ENCODE measurements around the gene CDK12.
"Not testable (repeated sequence)": the region's sequence is repeated elsewhere in the genome, so short reads cannot be mapped to it uniquely, and the experiment has no call there.

The CDK12 gene

DNA sequence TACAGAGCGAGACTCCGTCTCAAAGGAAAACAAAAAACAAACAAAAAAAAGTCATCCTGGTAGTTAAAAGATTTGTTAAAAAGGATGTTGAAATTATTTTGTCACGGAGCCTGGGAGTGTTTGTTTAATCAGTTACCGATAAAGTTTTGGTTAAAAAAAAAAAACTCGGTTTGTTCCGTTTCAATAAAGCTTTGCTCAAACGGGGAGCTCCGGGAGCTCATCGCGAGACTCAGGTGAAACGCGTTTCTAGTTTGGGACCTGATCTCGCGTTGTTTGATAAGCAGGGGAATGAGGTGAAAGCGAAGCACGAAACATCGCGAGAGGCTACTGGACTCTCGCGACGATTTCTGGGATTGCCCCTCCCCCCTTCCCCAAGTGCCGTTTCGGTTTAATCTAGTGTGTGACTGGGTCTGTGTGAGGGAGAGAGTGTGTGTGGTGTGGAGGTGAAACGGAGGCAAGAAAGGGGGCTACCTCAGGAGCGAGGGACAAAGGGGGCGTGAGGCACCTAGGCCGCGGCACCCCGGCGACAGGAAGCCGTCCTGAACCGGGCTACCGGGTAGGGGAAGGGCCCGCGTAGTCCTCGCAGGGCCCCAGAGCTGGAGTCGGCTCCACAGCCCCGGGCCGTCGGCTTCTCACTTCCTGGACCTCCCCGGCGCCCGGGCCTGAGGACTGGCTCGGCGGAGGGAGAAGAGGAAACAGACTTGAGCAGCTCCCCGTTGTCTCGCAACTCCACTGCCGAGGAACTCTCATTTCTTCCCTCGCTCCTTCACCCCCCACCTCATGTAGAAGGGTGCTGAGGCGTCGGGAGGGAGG, at the start of gene CDK12:
Gene CDK12 (plus strand): TSS at position 374 of the 813 bp plus-strand sequence. CDS start 586 bp downstream, outside the sequence.
- ATAC-seq: peak; percentile 84 to 87

DNA sequence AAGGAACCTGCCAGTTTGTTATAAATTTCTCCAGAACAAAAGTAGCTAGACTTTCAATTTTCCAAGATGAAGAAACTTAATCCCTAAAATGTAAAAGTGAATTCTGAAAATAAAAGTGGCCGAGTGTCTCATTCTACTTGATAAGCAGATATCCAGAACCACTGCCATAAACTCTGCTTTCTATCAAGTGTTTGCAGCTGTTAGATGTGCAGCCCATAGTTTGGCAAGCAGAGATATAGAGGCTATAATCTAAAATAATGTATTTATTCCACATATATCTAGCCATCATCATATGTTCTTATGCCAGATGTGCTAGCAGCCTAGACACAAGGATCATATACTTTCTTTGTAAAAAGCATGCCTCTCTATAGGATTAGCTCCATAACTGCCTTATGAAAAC, 45.1 kb upstream of the CDK12 start:
- no peak for ATAC-seq

DNA sequence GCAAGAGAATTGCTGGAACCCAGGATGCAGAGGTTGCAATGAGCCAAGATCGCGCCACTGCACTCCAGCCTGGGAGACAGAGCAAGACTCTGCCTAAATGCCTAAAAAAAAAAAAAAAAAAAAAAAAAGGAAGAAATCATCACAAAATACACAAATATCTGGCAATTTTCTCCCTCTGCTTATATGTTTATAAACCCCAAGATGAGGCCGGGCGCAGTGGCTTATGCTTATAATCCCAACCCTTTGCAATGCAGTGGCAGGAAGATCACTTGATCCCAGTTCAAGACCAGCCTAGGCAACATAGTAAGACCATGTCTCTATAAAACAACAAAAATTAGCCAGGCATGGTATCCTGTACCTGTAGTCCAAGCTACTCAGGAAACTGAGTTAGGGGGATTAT, 31.7 kb upstream of the CDK12 start:
- ATAC-seq: no peak

DNA sequence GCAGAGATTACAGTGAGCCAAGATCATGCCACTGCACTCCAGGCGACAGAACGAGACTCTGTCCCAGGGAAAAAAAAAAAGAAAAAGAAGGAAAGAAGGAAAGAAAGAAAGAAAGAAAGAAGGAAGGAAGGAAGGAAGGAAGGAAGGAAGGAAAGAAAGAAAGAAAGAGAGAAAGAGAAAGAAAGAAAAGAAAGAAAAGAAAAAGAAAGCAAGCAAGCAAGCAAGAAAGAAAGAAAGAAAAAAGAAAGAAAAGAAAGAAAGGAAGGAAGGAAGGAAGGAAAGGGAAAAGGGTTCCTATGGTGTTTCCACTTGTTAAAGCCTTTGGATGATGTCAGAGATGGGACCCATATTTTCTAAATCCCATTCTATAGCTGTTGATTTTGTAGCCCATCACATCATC, 21.4 kb upstream of the CDK12 start:
- ATAC-seq: not testable (repeated sequence)

DNA sequence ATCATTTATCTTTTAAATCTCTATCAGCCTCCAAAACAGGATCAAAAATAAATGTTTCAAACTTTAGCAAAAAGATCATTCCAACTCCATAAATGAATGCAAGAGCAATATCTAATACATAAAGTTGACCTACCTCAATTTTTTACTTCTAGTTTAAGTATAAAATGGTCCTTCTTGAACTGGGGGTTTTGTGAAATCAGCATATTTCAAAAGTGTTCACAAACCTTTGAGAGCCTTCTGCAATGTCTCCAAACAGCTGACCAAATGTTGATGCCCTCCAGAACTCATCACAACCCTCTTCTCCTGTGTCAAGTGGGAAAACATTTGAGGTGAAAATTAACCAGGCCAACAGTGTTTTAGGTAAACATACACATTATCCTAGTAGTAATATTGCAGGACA, 18.0 kb upstream of the CDK12 start:
- no peak for ATAC-seq

DNA sequence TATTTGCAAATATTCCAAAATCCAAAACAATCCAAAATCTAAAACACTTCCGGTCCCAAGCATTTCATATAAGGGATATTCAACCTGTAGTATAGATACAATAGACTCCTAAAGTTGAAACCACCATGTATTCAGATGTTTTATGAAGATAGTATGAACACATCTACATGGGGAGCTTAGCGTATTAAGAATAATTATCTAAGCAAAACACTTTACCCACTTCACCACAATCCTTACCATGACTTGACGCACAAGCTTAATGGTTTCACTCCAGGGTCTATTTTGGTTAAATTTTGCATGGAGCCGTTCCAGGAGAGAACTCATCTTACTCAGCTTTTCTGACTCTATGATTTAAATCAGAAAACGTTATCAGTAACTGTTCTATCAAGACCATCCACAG, 13.7 kb upstream of the CDK12 start:
- no peak for ATAC-seq

DNA sequence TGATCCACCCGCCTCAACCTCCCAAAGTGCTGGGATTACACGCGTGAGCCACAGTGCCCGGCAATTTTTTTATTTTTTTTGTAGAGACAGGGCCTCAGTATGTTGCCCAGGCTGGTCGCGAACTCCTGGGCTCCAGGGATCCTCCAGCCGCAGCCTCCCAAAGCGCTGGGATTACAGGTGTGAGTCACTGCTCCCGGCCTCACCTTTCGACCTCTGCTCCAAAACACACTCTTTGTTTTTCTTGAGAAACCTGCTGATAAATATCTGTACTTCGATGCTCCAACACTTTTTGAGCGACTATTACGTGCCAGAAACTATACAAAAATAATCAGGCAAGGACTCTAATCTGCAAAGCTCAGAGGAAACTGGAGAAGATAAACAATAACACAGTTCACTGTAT, 11.2 kb upstream of the CDK12 start:
- no peak for ATAC-seq

DNA sequence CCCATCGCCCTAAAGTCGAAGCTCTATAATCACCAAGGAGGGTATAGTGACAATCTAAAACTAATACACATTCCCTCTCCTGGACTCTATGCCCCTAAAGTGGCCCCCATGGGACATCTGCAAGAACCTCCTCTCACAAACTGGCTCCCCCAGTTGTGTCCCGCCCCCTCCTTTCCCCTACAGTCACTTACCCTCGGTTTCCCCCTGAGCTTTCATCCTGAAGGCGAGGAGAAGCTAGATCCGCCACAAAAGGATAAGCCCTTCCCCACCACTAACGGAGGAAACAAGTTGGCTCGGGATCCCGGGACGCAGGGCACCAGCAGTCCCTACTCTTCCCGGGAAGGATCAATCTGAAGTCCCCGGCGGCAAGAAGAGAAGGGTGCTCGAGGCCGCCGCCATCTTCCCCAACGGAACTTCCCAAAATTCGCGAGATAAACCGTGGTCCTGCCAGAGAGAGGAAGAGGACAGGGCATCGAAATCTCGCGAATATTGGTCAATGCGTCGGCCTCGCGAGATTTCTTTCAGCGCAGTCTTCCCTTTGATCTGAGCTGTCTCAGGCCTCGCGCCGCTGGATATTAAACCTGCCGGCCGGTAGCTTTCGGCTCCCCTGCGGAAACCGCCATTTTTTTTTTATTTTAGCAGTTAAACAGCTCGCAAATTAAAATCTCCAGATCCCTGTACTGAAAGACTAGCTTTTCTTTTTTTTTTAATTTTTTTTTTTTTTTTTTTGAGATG, 10.3 kb upstream of the CDK12 start, which contains the start of gene MED1:
Gene MED1 (minus strand): TSS at position 417 of the 735 bp plus-strand sequence. CDS start 201 bp downstream, at position 216.
- ATAC-seq: peak; percentile 98 to 99

DNA sequence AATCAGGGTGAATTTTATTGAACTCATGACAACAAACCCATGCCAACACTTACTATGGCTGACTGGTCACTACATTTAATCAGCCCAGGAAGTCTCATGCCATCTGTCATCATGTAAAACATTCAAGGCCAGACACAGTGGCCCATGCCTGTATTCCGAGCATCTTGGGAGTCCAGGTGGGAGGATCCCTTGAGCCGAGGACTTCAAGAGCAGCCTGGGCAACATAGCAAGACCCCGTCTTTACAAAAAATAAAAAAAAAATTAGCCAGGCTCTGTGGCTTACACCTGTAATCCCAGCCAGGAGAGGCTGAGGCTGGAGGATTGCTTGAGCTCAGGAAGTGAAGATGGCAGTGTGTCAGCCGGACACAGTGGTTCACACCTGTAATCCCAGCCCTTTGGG, 5.4 kb upstream of the CDK12 start:
- ATAC-seq: no peak

DNA sequence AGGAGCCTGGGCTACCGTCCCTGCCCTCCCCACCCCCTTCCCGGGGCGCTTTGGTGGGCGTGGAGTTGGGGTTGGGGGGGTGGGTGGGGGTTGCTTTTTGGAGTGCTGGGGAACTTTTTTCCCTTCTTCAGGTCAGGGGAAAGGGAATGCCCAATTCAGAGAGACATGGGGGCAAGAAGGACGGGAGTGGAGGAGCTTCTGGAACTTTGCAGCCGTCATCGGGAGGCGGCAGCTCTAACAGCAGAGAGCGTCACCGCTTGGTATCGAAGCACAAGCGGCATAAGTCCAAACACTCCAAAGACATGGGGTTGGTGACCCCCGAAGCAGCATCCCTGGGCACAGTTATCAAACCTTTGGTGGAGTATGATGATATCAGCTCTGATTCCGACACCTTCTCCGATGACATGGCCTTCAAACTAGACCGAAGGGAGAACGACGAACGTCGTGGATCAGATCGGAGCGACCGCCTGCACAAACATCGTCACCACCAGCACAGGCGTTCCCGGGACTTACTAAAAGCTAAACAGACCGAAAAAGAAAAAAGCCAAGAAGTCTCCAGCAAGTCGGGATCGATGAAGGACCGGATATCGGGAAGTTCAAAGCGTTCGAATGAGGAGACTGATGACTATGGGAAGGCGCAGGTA, 762 bp downstream of the CDK12 start:
- peak; percentile 4 to 14 for ATAC-seq

DNA sequence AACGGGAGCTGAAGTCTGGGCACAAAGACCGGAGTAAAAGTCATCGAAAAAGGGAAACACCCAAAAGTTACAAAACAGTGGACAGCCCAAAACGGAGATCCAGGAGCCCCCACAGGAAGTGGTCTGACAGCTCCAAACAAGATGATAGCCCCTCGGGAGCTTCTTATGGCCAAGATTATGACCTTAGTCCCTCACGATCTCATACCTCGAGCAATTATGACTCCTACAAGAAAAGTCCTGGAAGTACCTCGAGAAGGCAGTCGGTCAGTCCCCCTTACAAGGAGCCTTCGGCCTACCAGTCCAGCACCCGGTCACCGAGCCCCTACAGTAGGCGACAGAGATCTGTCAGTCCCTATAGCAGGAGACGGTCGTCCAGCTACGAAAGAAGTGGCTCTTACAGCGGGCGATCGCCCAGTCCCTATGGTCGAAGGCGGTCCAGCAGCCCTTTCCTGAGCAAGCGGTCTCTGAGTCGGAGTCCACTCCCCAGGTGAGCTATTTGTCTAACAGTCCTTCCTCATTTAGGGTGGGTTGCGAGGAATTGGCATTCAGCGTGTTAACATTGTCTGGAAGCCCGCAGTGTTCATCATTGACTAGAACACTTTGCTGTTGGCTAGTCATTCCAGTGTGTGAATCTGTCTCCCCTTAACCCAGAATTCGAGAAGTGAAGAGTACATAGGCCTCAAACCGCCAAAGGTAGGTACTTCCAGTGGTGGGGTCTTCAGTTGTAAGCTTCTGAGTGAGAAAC, 1.5 kb downstream of the CDK12 start:
- ATAC-seq: no peak

DNA sequence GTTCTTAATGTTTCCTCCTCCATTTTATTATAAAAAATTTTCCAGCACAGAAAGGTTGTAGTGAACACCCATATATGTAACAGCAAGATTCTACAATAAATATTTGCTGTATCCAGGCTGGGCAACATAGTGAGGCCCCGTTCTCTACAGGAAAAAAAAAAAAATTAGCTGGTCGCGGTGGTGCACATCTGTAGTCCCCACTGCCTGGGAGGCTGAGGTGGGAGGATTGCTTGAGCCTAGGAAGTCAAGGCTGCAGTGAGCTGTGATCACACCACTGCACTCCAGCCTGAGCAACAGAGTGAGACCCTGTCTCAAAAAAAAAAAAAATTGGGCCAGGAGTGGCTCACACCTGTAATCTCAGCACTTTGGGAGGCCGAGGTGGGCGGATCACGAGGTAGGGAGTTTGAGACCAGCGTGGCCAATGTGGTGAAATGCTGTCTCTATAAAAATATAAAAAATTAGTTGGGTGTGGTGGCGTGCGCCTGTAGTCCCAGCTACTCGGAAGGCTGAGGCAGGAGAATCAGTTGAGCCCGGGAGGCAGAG, 3.4 kb downstream of the CDK12 start:
- ATAC-seq: not testable (repeated sequence)

DNA sequence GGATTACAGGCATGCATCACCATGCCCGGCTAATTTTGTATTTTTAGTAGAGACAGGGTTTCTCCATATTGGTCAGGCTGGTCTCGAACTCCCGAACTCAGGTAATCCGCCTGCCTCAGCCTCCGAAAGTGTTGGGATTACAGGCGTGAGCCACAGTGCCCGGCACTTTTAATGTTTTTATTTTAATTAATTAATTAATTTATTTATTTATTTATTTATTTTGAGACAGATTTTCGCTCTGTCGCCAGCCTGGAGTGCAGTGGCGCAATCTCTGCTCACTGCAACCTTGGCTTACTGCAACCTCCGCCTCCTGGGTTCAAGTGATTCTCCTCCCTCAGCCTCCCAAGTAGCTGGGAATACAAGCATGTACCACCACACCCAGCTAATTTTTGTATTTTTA, 7.3 kb downstream of the CDK12 start:
- ATAC-seq: not testable (repeated sequence)

DNA sequence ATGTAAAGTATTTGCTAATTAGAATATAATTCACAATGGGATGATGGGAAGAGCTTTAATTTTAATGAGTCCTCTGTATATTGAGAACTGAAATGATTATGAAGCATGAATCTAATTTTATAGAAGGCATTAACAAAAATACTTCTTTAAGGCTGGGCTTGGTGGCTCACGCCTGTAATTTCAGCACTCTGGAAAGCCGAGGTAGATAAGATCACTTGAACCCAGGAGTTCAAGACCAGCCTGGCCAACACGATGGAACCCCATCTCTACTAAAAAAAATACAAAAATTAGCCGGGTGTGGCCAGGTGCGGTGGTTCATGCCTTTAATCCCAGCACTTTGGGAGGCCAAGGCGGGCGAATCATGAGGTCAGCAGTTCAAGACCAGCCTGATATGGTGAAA, 12.0 kb downstream of the CDK12 start:
- no peak for ATAC-seq

DNA sequence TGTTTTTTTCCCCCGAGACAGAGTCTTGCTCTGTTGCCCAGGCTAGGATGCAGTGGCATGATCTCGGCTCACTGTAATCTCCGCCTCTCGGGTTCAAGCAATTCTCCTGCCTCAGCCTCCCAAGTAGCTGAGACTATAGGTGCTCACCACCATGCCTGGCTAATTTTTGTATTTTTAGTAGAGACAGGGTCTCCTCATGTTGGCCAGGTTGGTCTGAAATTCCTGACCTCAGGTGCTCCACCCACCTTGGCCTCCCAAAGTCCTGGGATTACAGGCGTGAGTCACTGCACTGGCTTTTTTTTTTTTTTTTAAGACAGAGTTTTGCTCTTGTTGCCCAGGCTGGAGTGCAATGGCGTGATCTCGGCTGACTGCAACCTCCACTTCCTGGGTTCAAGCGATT, 18.3 kb downstream of the CDK12 start:
- not testable (repeated sequence) for ATAC-seq

DNA sequence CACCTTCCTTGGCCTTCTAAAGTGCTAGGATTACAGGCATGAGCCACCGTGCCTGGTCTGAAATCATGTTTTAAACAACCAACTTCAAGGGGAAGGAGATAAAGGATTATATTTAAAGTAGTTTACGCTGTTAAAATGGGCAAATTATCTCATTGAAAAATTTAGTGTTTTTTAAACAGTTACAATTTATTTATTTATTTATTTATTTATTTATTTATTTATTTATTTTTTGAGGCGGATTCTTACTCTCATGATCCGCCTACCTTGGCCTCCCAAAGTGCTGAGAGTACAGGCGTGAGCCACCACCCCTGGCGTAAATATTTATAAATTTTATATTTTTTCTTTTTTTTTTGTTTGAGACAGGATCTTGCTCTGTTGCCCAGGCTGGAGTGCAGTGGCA, 22.2 kb downstream of the CDK12 start:
- ATAC-seq: no peak

DNA sequence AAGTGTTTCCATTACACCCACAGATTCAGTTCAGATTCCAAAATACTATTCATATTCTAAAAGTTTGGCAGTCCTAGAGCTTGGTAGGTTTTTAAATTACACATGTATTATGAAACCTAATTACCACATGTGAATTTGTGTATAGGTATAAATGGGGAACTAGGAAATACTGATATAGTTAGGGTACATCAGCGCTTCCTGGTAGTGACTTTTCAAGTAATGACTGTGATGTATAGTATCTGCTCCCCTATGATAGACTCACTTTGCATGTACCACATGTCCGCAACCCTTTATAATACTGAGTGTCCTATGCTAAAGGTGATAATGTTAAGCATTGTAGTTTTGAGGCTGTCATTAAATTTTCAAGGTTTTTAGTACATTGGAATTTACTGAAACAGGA, 22.9 kb downstream of the CDK12 start:
- no peak for ATAC-seq

DNA sequence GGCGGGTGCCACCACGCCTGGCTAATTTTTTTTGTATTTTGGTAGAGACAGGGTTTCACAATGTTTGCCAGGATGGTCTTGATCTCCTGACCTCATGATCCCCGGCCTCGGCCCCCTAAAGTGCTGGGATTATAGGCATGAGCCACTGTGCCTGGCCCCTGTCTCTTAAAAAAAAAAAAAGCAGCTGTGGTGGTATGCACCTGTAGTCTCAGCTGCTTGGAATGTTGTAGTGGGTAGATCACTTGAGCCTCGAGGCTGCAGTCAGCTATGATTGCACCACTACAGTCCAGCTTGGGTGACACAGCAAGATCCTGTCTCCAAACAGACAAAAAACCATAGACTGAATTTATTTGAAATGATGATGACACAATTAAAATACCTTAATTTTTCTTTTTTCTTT, 24.3 kb downstream of the CDK12 start:
- no peak for ATAC-seq

DNA sequence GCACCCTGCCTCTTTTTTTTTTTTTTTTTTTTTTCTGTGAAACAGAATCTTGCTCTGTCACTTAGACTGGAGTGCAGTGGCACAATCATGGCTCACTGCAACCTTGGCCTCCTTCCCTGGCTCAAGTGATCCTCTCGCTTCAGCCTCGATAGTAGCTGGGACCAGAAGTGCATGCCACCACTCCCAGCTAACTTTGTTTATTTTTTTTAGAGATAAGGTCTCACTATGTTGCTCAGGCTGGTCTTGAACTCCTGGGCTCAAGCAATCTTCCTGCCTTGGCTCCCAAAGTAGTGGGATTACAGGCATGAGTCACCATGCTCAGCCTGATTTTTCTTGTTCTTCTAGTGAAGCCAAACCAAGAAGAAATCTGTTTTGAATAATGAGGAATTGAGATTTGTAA, 25.0 kb downstream of the CDK12 start:
- no peak for ATAC-seq

DNA sequence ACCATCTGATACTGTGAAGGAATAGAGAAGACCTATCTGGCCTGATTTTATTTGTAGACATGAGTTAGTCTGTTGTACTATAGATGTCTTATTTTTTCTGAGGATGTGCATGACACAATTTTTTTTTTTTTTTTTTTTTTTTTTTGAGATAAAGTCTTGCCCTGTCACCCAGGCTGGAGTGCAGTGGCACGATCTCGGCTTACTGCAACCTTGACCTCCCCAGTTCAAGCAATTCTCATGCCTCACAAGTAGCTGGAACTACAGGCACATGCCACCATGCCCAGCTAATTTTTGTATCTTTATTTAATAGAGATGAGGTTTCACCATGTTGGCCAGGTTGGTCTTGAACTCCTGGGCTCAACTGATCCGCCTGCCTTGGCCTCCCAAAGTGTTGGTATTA, 26.2 kb downstream of the CDK12 start:
- not testable (repeated sequence) for ATAC-seq

DNA sequence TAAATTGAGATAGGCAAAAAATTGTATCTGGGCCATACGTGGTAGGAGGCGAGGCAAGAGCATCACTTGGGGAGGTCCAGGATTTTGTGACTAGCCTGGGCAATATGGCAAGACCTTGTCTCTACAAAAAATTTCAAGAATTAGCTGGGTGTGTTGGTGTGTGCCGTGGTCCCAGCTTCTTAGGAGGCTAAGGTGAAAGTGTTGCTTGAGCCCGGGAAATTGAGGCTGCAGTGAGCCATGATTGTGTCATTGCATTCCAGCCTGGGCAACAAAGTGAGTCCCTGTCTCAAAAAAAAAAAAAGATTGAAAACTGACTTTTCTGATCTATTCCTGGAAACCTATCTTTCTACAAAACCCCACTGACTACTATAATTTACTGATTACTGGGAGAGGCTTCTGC, 26.7 kb downstream of the CDK12 start:
- ATAC-seq: no peak

DNA sequence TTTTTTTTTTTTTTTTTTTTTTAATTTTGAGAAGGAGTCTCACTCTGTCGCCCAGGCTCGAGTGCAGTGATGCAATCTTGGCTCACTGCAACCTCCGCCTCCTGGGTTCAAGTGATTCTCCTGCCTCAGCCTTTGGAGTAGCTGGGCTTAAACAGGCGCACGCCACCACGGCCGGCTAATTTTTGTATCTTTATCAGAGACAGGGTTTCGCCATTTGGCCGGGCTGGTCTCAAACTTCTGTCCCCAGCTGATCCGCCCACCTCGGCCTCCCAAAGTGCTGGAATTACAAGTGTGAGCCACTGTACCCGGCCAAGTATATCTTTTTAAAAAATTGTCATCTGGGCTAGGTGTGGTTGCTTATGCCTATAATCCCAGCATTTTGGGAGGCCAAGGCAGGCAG, 35.6 kb downstream of the CDK12 start:
- not testable (repeated sequence) for ATAC-seq

DNA sequence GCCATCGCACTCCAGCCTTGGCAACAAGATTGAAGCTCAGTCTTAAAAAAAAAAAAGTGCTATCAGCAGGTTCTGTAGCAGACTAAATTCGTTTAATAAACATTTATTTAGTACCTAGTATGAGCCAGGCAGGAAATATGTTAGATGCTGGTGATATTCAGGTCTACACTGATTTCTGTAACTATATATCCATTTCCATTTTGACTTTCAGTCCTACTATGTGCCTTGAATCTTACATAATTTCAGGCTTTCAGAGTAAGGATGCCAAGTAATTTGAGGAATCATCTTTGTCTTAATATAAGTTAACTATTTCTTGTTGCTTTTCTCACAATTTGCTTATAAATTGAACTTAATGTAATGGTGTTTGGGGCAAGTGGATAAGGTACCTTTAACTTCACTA, 46.2 kb downstream of the CDK12 start:
- no peak for ATAC-seq
